Lower leg skin (tissue), 4 donors: ENCODE measurements around the gene ASAH2. TPM values are rescaled to one million over a fixed set of nuclear protein-coding genes. Genes with fewer than 3 reads are reported as not detected.

Experiments
- DNase-seq, 2 donors: peaks; one replicate each; pipeline ENCODE4 v3.0.0-alpha.2; 2019; ENCODE audit warnings: low spot score in 2 of 2
- H3K4me3 ChIP-seq: fragments of 200-600 bp; sonication (generic); 2 replicates; pipeline ENCODE4 v1.5.1; 2017; ENCODE audit warnings: mild to moderate bottlenecking, low read depth; ENCODE audit not compliant: poor library complexity, severe bottlenecking
- CTCF ChIP-seq, 3 donors: fragments of 450-650 bp; IDR thresholded peaks; one replicate each; pipeline ENCODE4 v1.5.1; 2016; ENCODE audit warnings: antibody characterized with exemption in 3 of 3, mild to moderate bottlenecking in 3 of 3, moderate library complexity in 2 of 3
- POLR2A ChIP-seq, 2 donors: fragments of 450-650 bp; IDR thresholded peaks; one replicate each; pipeline ENCODE4 v1.6.1; 2016 to 2017; ENCODE audit warnings: antibody characterized with exemption in 2 of 2, mild to moderate bottlenecking in 1 of 2, moderate library complexity in 1 of 2
- WGBS, 2 donors: methylation state at CpG; one replicate each; pipeline ENCODE4 v1.1.5; 2018; 5-methylcytosine and 5-hydroxymethylcytosine counted together
- intact Hi-C: fragments of 100-400 bp; cut with DNase I; formaldehyde crosslinking; loops from one replicate; pipeline ENCODE4 v1.15.0; 2023; ENCODE audit warnings: low total_unique reads
- total RNA-seq, 4 donors: library from RNA; depleted of rRNA; stranded (reverse); fragments of >200 nt; gene quantifications; one replicate each; pipeline ENCODE4 v1.1.0, GENCODE V29; 2016

Gene ASAH2
- under 1 TPM in 3 of 4 donors, not detected in 1; 0.04 to 0.36 (median 0.29) TPM for total RNA-seq

DNA sequence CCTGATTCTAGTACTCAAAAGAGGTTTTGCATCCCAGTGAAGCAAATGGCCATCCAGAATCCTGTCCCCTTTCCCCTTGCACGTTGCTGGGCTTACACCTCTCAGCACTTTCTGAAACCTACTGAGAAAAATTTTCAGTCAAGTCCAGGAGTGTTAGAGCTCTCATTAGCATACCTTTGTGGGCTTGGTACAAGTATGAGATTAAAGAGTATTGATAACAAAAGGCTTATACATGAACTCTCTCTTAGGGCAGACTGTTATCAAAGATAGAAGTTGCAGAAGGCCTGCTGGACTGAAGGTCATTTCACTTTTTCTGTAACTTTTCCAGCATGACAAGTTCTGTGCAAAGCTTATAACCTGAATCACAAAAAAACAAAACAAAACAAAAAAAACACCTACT is at the start of gene ASAH2:
Gene ASAH2, minus strand, starts transcription at position 123 of the 400 bp plus-strand sequence. CDS start 2,906 bp downstream, outside the sequence.
- TF ChIP-seq POLR2A (IDR thresholded peaks at IDR 0.05) (no peak), CTCF (IDR thresholded peaks at IDR 0.05) (no peak)
- no peak within 1 kb of the TSS for H3K4me3 ChIP-seq
- intact Hi-C loops: no loop called here
- WGBS, 2 donors: 55 to 56% methylated on average over 1 of the region's 1 CpG
- no peak for DNase-seq

DNA sequence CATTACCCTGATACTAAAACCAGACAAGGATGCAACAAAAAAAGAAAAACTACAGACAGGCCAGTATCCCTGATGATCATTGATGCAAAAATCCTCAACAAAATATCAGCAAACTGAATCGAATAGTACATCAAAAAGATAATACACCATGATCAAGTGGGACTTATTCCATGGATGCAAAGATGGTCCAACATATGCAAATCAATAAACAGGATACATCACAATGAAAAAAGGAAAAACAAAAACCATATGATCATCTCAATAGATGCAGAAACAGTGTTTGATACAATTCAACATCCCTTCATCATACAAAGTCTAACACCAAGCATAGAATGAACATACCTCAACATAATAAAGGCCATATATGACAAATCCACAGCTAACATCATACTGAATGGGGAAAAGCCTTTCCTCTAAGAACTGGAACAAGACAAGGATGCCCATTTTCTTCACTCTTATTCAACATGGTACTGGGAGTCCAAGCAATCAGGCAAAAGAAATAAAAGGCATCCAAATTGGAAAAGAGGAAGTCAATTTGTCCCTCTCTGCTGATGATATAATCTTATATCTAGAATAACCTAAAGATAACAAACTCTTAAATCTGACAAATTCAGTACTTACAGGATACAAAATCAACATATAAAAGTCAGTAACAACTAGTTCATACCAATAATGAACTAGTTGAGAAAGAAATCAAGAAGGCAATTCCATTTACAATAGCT is 48.8 kb upstream of the ASAH2 start:
- no peak overlapping the region for H3K4me3 ChIP-seq
- WGBS, 2 donors: 81 to 97% methylated on average over 1 of the region's 1 CpG
- intact Hi-C loops: loop anchor here (2.0 kb wide), 1 partner anchor 13 kb away; no protein-coding TSS in a partner anchor
- DNase-seq: no peak
- TF ChIP-seq CTCF (IDR thresholded peaks at IDR 0.05): no peak
- no peak for TF ChIP-seq POLR2A (IDR thresholded peaks at IDR 0.05)

GRCh38 chr10:50295367-50295766 is 44.1 kb upstream of the ASAH2 start:
- H3K4me3 ChIP-seq: no peak overlapping the region
- DNase-seq: no peak
- 78 to 94% methylated on average over 1 of the region's 1 CpG for WGBS, 2 donors
- intact Hi-C loops: no loop called here
- TF ChIP-seq CTCF (IDR thresholded peaks at IDR 0.05): no peak
- TF ChIP-seq POLR2A (IDR thresholded peaks at IDR 0.05): no peak

DNA sequence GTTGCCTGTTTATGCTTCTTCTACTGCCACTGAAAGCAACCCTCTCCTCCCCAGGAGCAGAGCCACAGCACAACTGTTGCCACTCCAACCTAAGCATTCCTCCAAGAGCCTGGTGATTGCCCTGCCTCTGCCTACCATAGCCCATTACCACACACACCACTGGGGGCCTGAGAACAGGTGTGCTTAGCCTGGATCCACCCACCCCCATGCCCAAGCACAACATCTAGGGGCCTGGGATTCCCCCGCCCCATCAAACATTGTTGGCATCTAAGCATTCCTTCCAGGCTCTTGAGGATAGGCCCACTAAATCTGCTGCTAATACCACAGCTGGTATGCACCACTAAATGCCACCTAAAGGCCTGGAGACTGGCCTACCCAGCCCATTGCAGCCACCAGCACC is 43.3 kb upstream of the ASAH2 start:
- no peak overlapping the region for H3K4me3 ChIP-seq
- whole genome bisulfite sequencing, 2 donors: 88 to 100% methylated on average over 1 of the region's 1 CpG
- TF ChIP-seq POLR2A (IDR thresholded peaks at IDR 0.05) (no peak), CTCF (IDR thresholded peaks at IDR 0.05) (no peak)
- intact Hi-C loops: no loop called here
- no peak for DNase-seq

DNA sequence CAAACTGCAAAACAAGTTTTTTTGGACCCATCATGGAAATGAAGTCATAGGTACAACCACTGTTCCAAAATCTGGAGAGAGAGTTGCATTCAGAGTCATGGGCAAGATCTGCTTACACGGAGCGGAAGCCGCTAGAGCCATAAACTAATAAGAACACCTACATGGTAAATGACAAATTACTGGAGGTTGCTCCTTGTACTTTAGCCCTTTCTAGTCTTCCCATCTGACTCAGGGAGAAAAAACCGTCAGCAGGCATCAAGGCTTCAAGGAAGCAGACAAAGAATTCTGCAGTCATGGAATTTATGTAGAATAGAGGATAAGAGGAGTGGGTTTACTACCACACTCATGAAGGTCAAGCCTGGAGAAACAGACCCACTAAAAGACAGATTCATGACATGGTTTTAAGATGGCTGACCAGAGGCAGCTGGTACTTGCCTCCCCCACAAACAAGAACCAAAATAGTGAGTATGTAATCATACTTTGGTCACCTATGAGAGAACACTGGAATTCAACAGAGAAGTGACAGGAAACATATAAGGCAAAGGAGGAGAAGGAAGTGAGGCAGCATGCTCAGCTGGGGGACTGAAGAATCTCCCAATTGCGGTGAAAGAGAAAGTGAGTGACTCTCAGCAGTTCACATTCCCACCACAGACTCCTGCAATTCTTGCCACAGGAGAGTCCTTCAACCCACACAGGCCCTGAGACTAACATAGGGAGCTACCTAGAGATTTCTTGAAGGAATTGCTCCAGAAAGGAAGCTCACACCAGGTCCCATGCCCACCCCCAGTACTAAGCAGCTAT is 42.4 kb upstream of the ASAH2 start:
- 78 to 88% methylated on average over 5 of the region's 5 CpGs for WGBS, 2 donors
- H3K4me3 ChIP-seq: no peak overlapping the region
- intact Hi-C loops: no loop called here
- TF ChIP-seq POLR2A (IDR thresholded peaks at IDR 0.05) (no peak), CTCF (IDR thresholded peaks at IDR 0.05) (no peak)
- no peak for DNase-seq
